Liver (tissue), 9 donors: ENCODE data around the gene ASB8. TPM values are rescaled to one million over a fixed set of nuclear protein-coding genes. Genes with fewer than 3 reads are reported as not detected.

Experiments
- DNase-seq: peaks from one replicate; pipeline ENCODE4 v3.0.0-alpha.2; 2017; ENCODE audit warnings: low spot score
- H3K27ac ChIP-seq, 2 donors: one replicate each; pipeline ENCODE4 v1.7.0; 2013; ENCODE audit warnings: inconsistent platforms in 2 of 2, low read length in 2 of 2, control low read depth in 1 of 2, low read depth in 1 of 2, mild to moderate bottlenecking in 1 of 2
- H3K27me3 ChIP-seq, 4 donors: one replicate each; pipeline versions ENCODE4 v1.6.1 to v1.7.0; 2013; ENCODE audit warnings: low read length in 3 of 4, inconsistent platforms in 1 of 4, mild to moderate bottlenecking in 1 of 4, moderate library complexity in 1 of 4; ENCODE audit not compliant: control insufficient read depth in 4 of 4, insufficient read depth in 4 of 4
- H3K36me3 ChIP-seq, 4 donors: one replicate each; pipeline versions ENCODE4 v1.6.1 to v1.7.0; 2013; ENCODE audit warnings: low read length in 3 of 4, mild to moderate bottlenecking in 3 of 4, low read depth in 1 of 4, moderate library complexity in 1 of 4; ENCODE audit not compliant: control insufficient read depth in 4 of 4, insufficient read depth in 3 of 4
- H3K4me1 ChIP-seq, 4 donors: one replicate each; pipeline versions ENCODE4 v1.6.1 to v1.7.0; 2013; ENCODE audit warnings: low read length in 3 of 4, mild to moderate bottlenecking in 3 of 4, moderate library complexity in 1 of 4; ENCODE audit not compliant: control insufficient read depth in 4 of 4, insufficient read depth in 4 of 4
- H3K4me3 ChIP-seq, 3 donors: one replicate each; pipeline versions ENCODE4 v1.6.1 to v1.7.0; 2013; ENCODE audit warnings: low read length in 3 of 3, control low read depth in 1 of 3, low read depth in 1 of 3, mild to moderate bottlenecking in 1 of 3
- H3K9ac ChIP-seq, 2 donors: one replicate each; pipeline ENCODE4 v1.7.0; 2013; ENCODE audit warnings: low read length in 2 of 2, mild to moderate bottlenecking in 2 of 2, moderate library complexity in 2 of 2, control low read depth in 1 of 2, low read depth in 1 of 2
- H3K9me3 ChIP-seq, 4 donors: one replicate each; pipeline versions ENCODE4 v1.6.1 to v1.7.0; 2013; ENCODE audit warnings: low read length in 3 of 4; ENCODE audit not compliant: control insufficient read depth in 4 of 4
- EGR1 ChIP-seq, 2 donors: IDR thresholded peaks; 2 replicates each; pipeline ENCODE4 v1.6.1; 2016 to 2018; ENCODE audit warnings: antibody characterized with exemption in 2 of 2, low read depth in 2 of 2
- FOXA1 ChIP-seq: IDR thresholded peaks from 2 replicates; pipeline ENCODE4 v1.6.1; 2016; ENCODE audit warnings: antibody characterized with exemption
- FOXA2 ChIP-seq: IDR thresholded peaks from 2 replicates; pipeline ENCODE4 v1.6.1; 2016; ENCODE audit warnings: antibody characterized with exemption
- GABPA ChIP-seq, 2 donors: IDR thresholded peaks in 1 of 2; conservative IDR thresholded peaks in 1 of 2; 2 replicates each; pipeline ENCODE4 v1.6.1; 2016; ENCODE audit warnings: antibody characterized with exemption in 2 of 2, mild to moderate bottlenecking in 1 of 2, moderate library complexity in 1 of 2
- HNF4A ChIP-seq, 2 donors: conservative IDR thresholded peaks; 2 replicates each; pipeline ENCODE4 v1.6.1; 2016; ENCODE audit warnings: antibody characterized with exemption in 2 of 2, mild to moderate bottlenecking in 2 of 2
- HNF4G ChIP-seq: IDR thresholded peaks from 2 replicates; pipeline ENCODE4 v1.6.1; 2016; ENCODE audit warnings: antibody characterized with exemption
- JUND ChIP-seq, 2 donors: IDR thresholded peaks; 2 replicates each; pipeline ENCODE4 v1.6.1; 2016; ENCODE audit warnings: antibody characterized with exemption in 2 of 2
- MAX ChIP-seq: IDR thresholded peaks from 2 replicates; pipeline ENCODE4 v1.6.1; 2016; ENCODE audit warnings: antibody characterized with exemption
- NR2F2 ChIP-seq: IDR thresholded peaks from 2 replicates; pipeline ENCODE4 v1.6.1; 2016; ENCODE audit warnings: antibody characterized with exemption
- RAD21 ChIP-seq, 2 donors: IDR thresholded peaks; 2 replicates each; pipeline ENCODE4 v1.6.1; 2016; ENCODE audit warnings: antibody characterized with exemption in 2 of 2, mild to moderate bottlenecking in 2 of 2
- REST ChIP-seq: IDR thresholded peaks from 2 replicates; pipeline ENCODE4 v1.6.1; 2016; ENCODE audit warnings: antibody characterized with exemption, mild to moderate bottlenecking
- RXRA ChIP-seq, 2 donors: IDR thresholded peaks; 2 replicates each; pipeline ENCODE4 v1.6.1; 2017 to 2018; ENCODE audit warnings: antibody characterized with exemption in 2 of 2, mild to moderate bottlenecking in 1 of 2
- SP1 ChIP-seq: IDR thresholded peaks from 2 replicates; pipeline ENCODE4 v1.6.1; 2018; ENCODE audit warnings: antibody characterized with exemption, mild to moderate bottlenecking
- TAF1 ChIP-seq: conservative IDR thresholded peaks from 2 replicates; pipeline ENCODE4 v1.6.1; 2016; ENCODE audit warnings: antibody characterized with exemption, mild to moderate bottlenecking
- YY1 ChIP-seq: IDR thresholded peaks from 2 replicates; pipeline ENCODE4 v1.6.1; 2016; ENCODE audit warnings: antibody characterized with exemption, mild to moderate bottlenecking
- ZBTB33 ChIP-seq: IDR thresholded peaks from 2 replicates; pipeline ENCODE4 v1.6.1; 2016; ENCODE audit warnings: antibody characterized with exemption
- WGBS: extraction: QIAGEN DNeasy Blood & Tissue Kit; methylation state at CpG from one replicate; pipeline ENCODE4 v1.1.7; 2013; 5-methylcytosine and 5-hydroxymethylcytosine counted together
- polyA plus RNA-seq, 2 donors: library from polyadenylated mRNA; stranded (reverse) in 1 of 2; unstranded in 1 of 2; fragments of 200-250 nt in 1 of 2; fragments of >200 nt in 1 of 2; fragmentation: Nextera tagmentation in 1 of 2; extraction: Ambion mirVana in 1 of 2; gene quantifications; one replicate each; pipeline versions ENCODE4 v1.2.1 to v1.2.3, GENCODE V29; 2013 to 2015
- total RNA-seq, 2 donors: library from RNA; depleted of rRNA; stranded (reverse); fragments of >200 nt; gene quantifications; one replicate each; pipeline ENCODE4 v1.2.3, GENCODE V29; 2014
- TF ChIP-seq, protein P1 (sequence below): fragments of 150-350 bp; IDR thresholded peaks from 2 replicates; pipeline ENCODE4 v1.5.1; 2017; ENCODE audit warnings: improper control_type of control experiment, low read depth, low read length; ENCODE audit not compliant: missing input control
- TF ChIP-seq, protein P2 (sequence below): IDR thresholded peaks from 2 replicates; pipeline ENCODE4 v1.6.1; 2016; ENCODE audit warnings: antibody characterized with exemption
- donor health status: healthy.
- donor health status: healthy.
- donor health status: healthy.
- donor health status: healthy.
- donor health status: healthy.

Gene ASB8
- total and polyA plus RNA-seq, 4 donors: 17.0 to 23.5 (median 18.2) TPM

DNA sequence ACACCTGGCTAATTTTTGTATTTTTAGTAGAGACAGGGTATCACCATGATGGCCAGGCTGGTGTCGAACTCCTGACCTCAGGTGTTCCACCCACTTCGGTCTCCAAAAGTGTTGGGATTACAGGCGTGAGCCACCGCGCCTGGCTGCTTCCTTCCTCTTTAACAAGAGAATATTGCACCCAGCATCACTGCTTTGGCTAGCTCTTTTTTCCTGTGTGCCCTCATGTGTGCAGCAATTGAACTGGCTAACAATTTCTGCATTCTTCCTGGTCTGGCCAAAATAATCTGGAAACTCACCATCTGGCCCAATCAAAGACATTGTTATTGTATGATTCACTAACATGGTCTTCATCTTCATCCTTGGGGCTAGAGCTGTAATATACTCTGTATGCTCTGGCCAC is 2.7 kb upstream of the ASB8 start:
- Histone ChIP-seq H3K9ac (no peak overlapping the region), H3K4me1 (peaks cover 0 to 9% (median 7%) of the 10 kb centered on the region in 4 donors), H3K9me3 (no peaks in the 10 kb centered on the region), H3K27ac (no peak overlapping the region), H3K27me3 (no peaks in the 10 kb centered on the region), H3K36me3 (no peaks in the 10 kb centered on the region), H3K4me3 (no peak overlapping the region)
- no peak for DNase-seq
- 88% methylated on average over 5 of the region's 5 CpGs for WGBS
- TF ChIP-seq RAD21 (IDR thresholded peaks at IDR 0.05): no peak
- TF ChIP-seq, protein P1, sequence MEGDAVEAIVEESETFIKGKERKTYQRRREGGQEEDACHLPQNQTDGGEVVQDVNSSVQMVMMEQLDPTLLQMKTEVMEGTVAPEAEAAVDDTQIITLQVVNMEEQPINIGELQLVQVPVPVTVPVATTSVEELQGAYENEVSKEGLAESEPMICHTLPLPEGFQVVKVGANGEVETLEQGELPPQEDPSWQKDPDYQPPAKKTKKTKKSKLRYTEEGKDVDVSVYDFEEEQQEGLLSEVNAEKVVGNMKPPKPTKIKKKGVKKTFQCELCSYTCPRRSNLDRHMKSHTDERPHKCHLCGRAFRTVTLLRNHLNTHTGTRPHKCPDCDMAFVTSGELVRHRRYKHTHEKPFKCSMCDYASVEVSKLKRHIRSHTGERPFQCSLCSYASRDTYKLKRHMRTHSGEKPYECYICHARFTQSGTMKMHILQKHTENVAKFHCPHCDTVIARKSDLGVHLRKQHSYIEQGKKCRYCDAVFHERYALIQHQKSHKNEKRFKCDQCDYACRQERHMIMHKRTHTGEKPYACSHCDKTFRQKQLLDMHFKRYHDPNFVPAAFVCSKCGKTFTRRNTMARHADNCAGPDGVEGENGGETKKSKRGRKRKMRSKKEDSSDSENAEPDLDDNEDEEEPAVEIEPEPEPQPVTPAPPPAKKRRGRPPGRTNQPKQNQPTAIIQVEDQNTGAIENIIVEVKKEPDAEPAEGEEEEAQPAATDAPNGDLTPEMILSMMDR: no peak
- TF ChIP-seq TAF1: no peak
- TF ChIP-seq EGR1 (IDR thresholded peaks at IDR 0.05; ENCODE audit: low read depth in 2 of 2): no peak
- no peak for TF ChIP-seq HNF4G
- TF ChIP-seq MAX: no peak
- no peak for TF ChIP-seq RXRA (IDR thresholded peaks at IDR 0.05)
- TF ChIP-seq REST: no peak
- no peak for TF ChIP-seq JUND (IDR thresholded peaks at IDR 0.05)
- no peak for TF ChIP-seq YY1
- no peak for TF ChIP-seq FOXA2
- TF ChIP-seq HNF4A (conservative IDR thresholded peaks at IDR 0.05): no peak
- TF ChIP-seq FOXA1: no peak
- TF ChIP-seq NR2F2: no peak
- TF ChIP-seq ZBTB33: no peak
- TF ChIP-seq, protein P2, sequence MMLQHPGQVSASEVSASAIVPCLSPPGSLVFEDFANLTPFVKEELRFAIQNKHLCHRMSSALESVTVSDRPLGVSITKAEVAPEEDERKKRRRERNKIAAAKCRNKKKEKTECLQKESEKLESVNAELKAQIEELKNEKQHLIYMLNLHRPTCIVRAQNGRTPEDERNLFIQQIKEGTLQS: no peak
- TF ChIP-seq SP1: no peak
- no peak for TF ChIP-seq GABPA (IDR thresholded peaks at IDR 0.05 in 1 of 2, conservative IDR thresholded peaks at IDR 0.05 in 1 of 2)
